K562 (cell line): ENCODE results near the gene CSRNP3. TPM values are rescaled to one million over a fixed set of nuclear protein-coding genes. Genes with fewer than 3 reads are reported as not detected.

Experiments
- ATAC-seq: fragments of 200-7000 bp; cut with Tn5 transposase; 3 replicates; pipeline ENCODE4 v1.9.1; 2020; ENCODE audit warnings: moderate library complexity
- BruUV-seq: library from RNA; stranded (reverse); fragments of 400-500 nt; replicated peaks from 2 replicates; lab custom pipeline; 2021; lab: Mats Ljungman, UMichigan
- CTCF ChIA-PET: fragments of 300-600 bp; formaldehyde crosslinking; extraction: SDS; loops from one replicate; lab custom pipeline; 2021; ENCODE audit warnings: low intra/inter-chr PET ratio; lab: Yijun Ruan, JAX
- POLR2A ChIA-PET: fragments of 300-600, 350-650 bp; sonication (Branson Sonifier 250); formaldehyde crosslinking; extraction: SDS; loops from one replicate; lab custom pipeline; 2021; ENCODE audit warnings: antibody characterized with exemption, inconsistent platforms; lab: Yijun Ruan, JAX
- DNase-seq, 4 experiments: peaks; one replicate each; pipeline versions ENCODE4 v3.0.0 to v3.0.0-alpha.2; 2011 to 2018; ENCODE audit warnings: low spot score in 3 of 4, mixed read lengths in 3 of 4; ENCODE audit errors: extremely low read depth in 1 of 4
- FAIRE-seq: peaks from 2 replicates; lab custom pipeline; 2011; peaks lifted over from hg19 to GRCh38; lab: Jason Lieb, UNC
- H2AFZ ChIP-seq: 2 replicates; pipeline ENCODE4 v1.6.0; 2011; ENCODE audit warnings: low read depth, low read length, control low read depth, inconsistent platforms
- H3K27ac ChIP-seq: fragments of 200-600 bp; 3 replicates; pipeline ENCODE4 v1.8.0; 2011; ENCODE audit warnings: low read depth, mild to moderate bottlenecking, control low read depth, inconsistent platforms, low read length, moderate library complexity, mixed read lengths; ENCODE audit errors: extremely low read depth
- H3K27me3 ChIP-seq, 2 experiments: fragments of 300-600 bp in 1 of 2; 2 replicates in 1 of 2; 3 replicates in 1 of 2; pipeline versions ENCODE4 v1.6.0 to v1.8.0; 2011; ENCODE audit warnings: inconsistent platforms in 2 of 2, low read length in 2 of 2, mild to moderate bottlenecking in 1 of 2, mixed read lengths in 1 of 2, moderate library complexity in 1 of 2; ENCODE audit not compliant: control insufficient read depth in 2 of 2, insufficient read depth in 2 of 2
- H3K36me3 ChIP-seq: fragments of 300-600 bp; 3 replicates; pipeline ENCODE4 v1.8.0; 2011; ENCODE audit warnings: mild to moderate bottlenecking, low read length, inconsistent platforms; ENCODE audit not compliant: control insufficient read depth, insufficient read depth
- H3K4me1 ChIP-seq, 2 experiments: fragments of 200-600 bp in 1 of 2; replicated peaks in 1 of 2; 2 replicates in 1 of 2; 3 replicates in 1 of 2; pipeline versions ENCODE4 v1.5.1 to v1.8.0; 2011; ENCODE audit warnings: inconsistent platforms in 2 of 2, low read length in 2 of 2, mild to moderate bottlenecking in 1 of 2, mixed read lengths in 1 of 2, moderate library complexity in 1 of 2; ENCODE audit not compliant: control insufficient read depth in 2 of 2, insufficient read depth in 2 of 2
- H3K4me2 ChIP-seq: 2 replicates; pipeline ENCODE4 v1.6.1; 2011; ENCODE audit warnings: low read length, control low read depth, inconsistent platforms, mixed read lengths; ENCODE audit not compliant: insufficient read depth
- H3K4me3 ChIP-seq: fragments of 200-600 bp; sonication (generic), shearing (Covaris generic); 2 replicates; pipeline ENCODE4 v1.5.1; 2016; ENCODE audit warnings: control low read depth, inconsistent platforms
- H3K79me2 ChIP-seq: fragments of 200-600 bp; 3 replicates; pipeline ENCODE4 v1.8.0; 2011; ENCODE audit warnings: low read length, inconsistent platforms; ENCODE audit not compliant: control insufficient read depth, insufficient read depth
- H3K9ac ChIP-seq, 2 experiments: 2 replicates each; pipeline versions ENCODE4 v1.6.0 to v1.6.1; 2011; ENCODE audit warnings: low read depth in 2 of 2, low read length in 2 of 2, control low read depth in 1 of 2, inconsistent platforms in 1 of 2, mild to moderate bottlenecking in 1 of 2, mixed read lengths in 1 of 2; ENCODE audit not compliant: insufficient read depth in 1 of 2
- H3K9me1 ChIP-seq: one replicate; pipeline ENCODE4 v1.6.0; 2011; ENCODE audit warnings: inconsistent platforms, mild to moderate bottlenecking, low read length, moderate library complexity; ENCODE audit not compliant: control insufficient read depth, insufficient read depth
- H3K9me3 ChIP-seq: replicated peaks from 2 replicates; pipeline ENCODE4 v1.5.1; 2011; ENCODE audit warnings: low read depth, low read length, inconsistent platforms; ENCODE audit not compliant: control insufficient read depth, insufficient read depth
- H4K20me1 ChIP-seq: replicated peaks from 2 replicates; pipeline ENCODE4 v1.6.1; 2011; ENCODE audit warnings: low read length, inconsistent platforms, mixed read lengths; ENCODE audit not compliant: control insufficient read depth, insufficient read depth
- CAMTA2 ChIP-seq: fragments of 250-450 bp; sonication (Bioruptor Pico); conservative IDR thresholded peaks from 2 replicates; pipeline ENCODE4 v1.5.1; 2022
- ESRRB ChIP-seq: fragments of 250-450 bp; sonication (Bioruptor Pico); IDR thresholded peaks from 2 replicates; pipeline ENCODE4 v1.5.0; 2020; ENCODE audit warnings: mild to moderate bottlenecking, moderate library complexity, borderline replicate concordance
- IFI16 ChIP-seq: fragments of 250-450 bp; sonication (Bioruptor Pico); IDR thresholded peaks from 2 replicates; pipeline ENCODE4 v2.1.2; 2022; ENCODE audit warnings: mild to moderate bottlenecking, inconsistent platforms
- PML ChIP-seq: IDR thresholded peaks from 2 replicates; pipeline ENCODE4 v1.6.1; 2012; ENCODE audit warnings: low read length, inconsistent platforms
- PTRF ChIP-seq: fragments of 450-650 bp; IDR thresholded peaks from 2 replicates; pipeline ENCODE4 v1.6.1; 2016; ENCODE audit warnings: mild to moderate bottlenecking, missing genetic modification characterization, missing compliant biosample characterization
- SIN3A ChIP-seq, 2 experiments: fragments of 150-350 bp in 1 of 2; IDR thresholded peaks; 2 replicates each; pipeline ENCODE4 v1.6.1; 2011 to 2016; ENCODE audit warnings: borderline replicate concordance in 2 of 2, low read depth in 2 of 2, low read length in 2 of 2, mild to moderate bottlenecking in 2 of 2, moderate library complexity in 2 of 2; ENCODE audit not compliant: control insufficient read depth in 1 of 2
- SLC30A9 ChIP-seq: fragments of 250-450 bp; sonication (Bioruptor Pico); IDR thresholded peaks from 2 replicates; pipeline ENCODE4 v1.8.0; 2022; ENCODE audit warnings: mild to moderate bottlenecking, moderate library complexity
- SMARCB1 ChIP-seq: IDR thresholded peaks from 2 replicates; pipeline ENCODE4 v1.6.1; 2011; ENCODE audit warnings: improper control_type of control experiment, low read depth; ENCODE audit not compliant: insufficient read length
- SOX6 ChIP-seq: fragments of 450-650 bp; IDR thresholded peaks from 2 replicates; pipeline ENCODE4 v1.6.1; 2014; ENCODE audit warnings: mild to moderate bottlenecking
- TEAD1 ChIP-seq, 2 experiments: fragments of 450-650 bp in 1 of 2; sonication (generic) in 1 of 2; formaldehyde crosslinking; IDR thresholded peaks; 2 replicates each; pipeline versions ENCODE4 v1.4.0 to v1.8.0; 2020 to 2022; ENCODE audit warnings: mild to moderate bottlenecking in 2 of 2, missing genetic modification reagents in 1 of 2
- TSC22D4 ChIP-seq: fragments of 450-650 bp; IDR thresholded peaks from 2 replicates; pipeline ENCODE4 v1.6.1; 2016; ENCODE audit warnings: missing genetic modification characterization, missing biosample characterization, control low read depth
- WGBS: fragments of 100-300 bp; shearing (Covaris generic); methylation state at CpG from one replicate; pipeline ENCODE4 v1.1.6; 2016; ENCODE audit warnings: low coverage, mixed read lengths; ENCODE audit not compliant: insufficient coverage; ENCODE audit errors: missing lambda C conversion rate; 5-methylcytosine and 5-hydroxymethylcytosine counted together
- in situ Hi-C: fragments of 300-500 bp; cut with MboI; formaldehyde crosslinking; loops from 4 replicates; pipeline ENCODE4 v1.15.0; 2018; ENCODE audit warnings: inconsistent platforms, mixed read lengths
- intact Hi-C: fragments of 100-400 bp; cut with micrococcal nuclease; formaldehyde crosslinking; loops from 2 replicates; pipeline ENCODE4 v1.14.2; 2022
- polyA plus RNA-seq, 8 experiments: library from polyadenylated mRNA; depleted of rRNA in 4 of 8; stranded (reverse) in 5 of 8; unstranded in 3 of 8; fragments of >200 nt; fragmentation: Nextera tagmentation in 2 of 8; fragmentation: Illumina TruSeq in 1 of 8; extraction: Ambion mirVana in 2 of 8; extraction: Trizol in 1 of 8; gene quantifications; 2 replicates each; pipeline versions ENCODE4 v1.2.1 to v1.2.3, GENCODE V29; 2011 to 2014; ENCODE audit warnings: inconsistent platforms in 1 of 8, missing spikeins in 1 of 8
- total RNA-seq, 7 experiments: library from RNA; depleted of rRNA in 6 of 7; stranded (reverse); fragments of >200 nt in 6 of 7; fragmentation: Illumina TruSeq in 2 of 7; extraction: Trizol in 2 of 7; gene quantifications; 2 replicates each; pipeline versions ENCODE4 v1.2.1 to v1.2.3, GENCODE V29; 2011 to 2021; ENCODE audit warnings: low replicate concordance in 1 of 7

The CSRNP3 gene
- total and polyA plus RNA-seq, 9 of the 15 experiments (the other 6 are each of a cell fraction or from before 2014, with no cell fraction given): not detected

DNA sequence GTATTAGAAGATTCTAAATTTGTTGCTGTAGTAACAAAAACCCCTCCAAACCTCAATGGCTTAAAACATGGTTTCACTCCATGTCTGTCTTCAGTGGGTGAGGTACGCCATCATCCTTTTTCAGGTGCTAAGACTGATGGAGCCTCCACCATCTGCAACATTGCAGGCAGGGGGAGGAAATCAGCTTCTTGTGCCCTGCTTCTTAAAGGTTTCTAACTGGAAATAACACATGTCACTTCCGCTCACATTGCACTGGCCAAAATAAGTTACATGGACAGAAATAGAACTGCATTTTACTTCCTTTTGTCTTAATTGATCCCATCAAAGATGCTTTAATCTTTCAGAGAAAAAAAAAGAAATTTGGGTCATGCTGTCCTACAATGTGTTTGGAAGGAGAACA, 230.4 kb downstream of the CSRNP3 start:
- no peak for DNase-seq
- Histone ChIP-seq H3K27ac (no peak overlapping the region), H4K20me1 (no peaks in the 10 kb centered on the region), H3K36me3 (no peaks in the 10 kb centered on the region), H3K4me2 (no peak overlapping the region), H3K9me1 (no peaks in the 10 kb centered on the region), H3K9me3 (no peaks in the 10 kb centered on the region), H2AFZ (no peak overlapping the region), H3K4me1 (no peaks in the 10 kb centered on the region), H3K79me2 (no peaks in the 10 kb centered on the region), H3K9ac (no peak overlapping the region), H3K4me3 (no peak overlapping the region), H3K27me3 (no peaks in the 10 kb centered on the region)
- intact Hi-C loops (no loop called here), in situ Hi-C loops (no loop called here)
- ChIA-PET CTCF (no interaction called here), POLR2A (no interaction called here)
- no peak for ATAC-seq
- 0% methylated on average over 2 of the region's 2 CpGs for WGBS
- TF ChIP-seq CAMTA2 (CRISPR knock-in tag) (no peak), ESRRB (CRISPR knock-in tag) (no peak), TEAD1 (CRISPR knock-in tag; IDR thresholded peaks at IDR 0.05) (no peak), SIN3A (IDR thresholded peaks at IDR 0.05; ENCODE audit: borderline replicate concordance in 2 of 2, control insufficient read depth in 1 of 2, low read depth in 2 of 2, low read length in 2 of 2) (no peak), PTRF (tag) (no peak), TSC22D4 (tag) (no peak), PML (no peak), IFI16 (no peak), SLC30A9 (CRISPR knock-in tag) (no peak), SMARCB1 (no peak), SOX6 (no peak)
- no peak for FAIRE-seq
- BruUV-seq: no TSS peak
